ENCODE data around the gene SLC25A24. TPM values are rescaled to one million over a fixed set of nuclear protein-coding genes. Genes with fewer than 3 reads are reported as not detected.
"Not testable (repeated sequence)": the region's sequence is repeated elsewhere in the genome, so short reads cannot be mapped to it uniquely, and the experiment has no call there.

SLC25A24 gene
- total RNA-seq, 1 experiment from 2014 or later, result 21.0 TPM

DNA sequence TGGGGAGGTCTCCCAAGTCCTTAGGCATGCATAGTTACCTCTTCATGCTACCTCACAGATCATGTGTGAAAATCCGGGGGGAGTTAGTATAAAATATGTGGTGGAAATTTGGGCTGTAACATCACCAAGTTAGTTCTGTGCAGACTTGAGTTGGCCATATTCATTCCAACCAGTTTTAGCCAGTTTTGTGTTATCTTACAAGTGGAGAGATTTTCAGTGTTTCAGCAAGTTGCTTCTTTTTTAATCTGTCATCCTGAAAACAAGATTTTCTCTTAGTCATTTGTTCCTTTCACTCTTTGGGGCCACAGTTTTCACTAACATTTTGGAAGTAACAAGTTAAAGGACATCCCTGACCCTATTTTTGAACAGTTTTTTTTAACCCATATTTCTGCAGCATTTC is 11.3 kb downstream of the SLC25A24 start:
- no peak for DNase-seq (ENCODE audit: unreplicated experiment)
- Mint-ChIP-seq H3K36me3 (ENCODE audit: insufficient read depth, unreplicated experiment) (peaks cover 8% of the 10 kb centered on the region), H3K27ac (ENCODE audit: low read depth, unreplicated experiment) (no peak overlapping the region), H3K27me3 (ENCODE audit: insufficient read depth, unreplicated experiment) (no peaks in the 10 kb centered on the region), H3K9me3 (ENCODE audit: unreplicated experiment) (peaks cover 6% of the 10 kb centered on the region), H3K4me3 (ENCODE audit: unreplicated experiment) (no peak overlapping the region), H3K4me1 (ENCODE audit: insufficient read depth, unreplicated experiment) (peaks cover 12% of the 10 kb centered on the region)
- ChIA-PET POLR2A (no interaction called here), CTCF (no interaction called here)
- TF ChIP-seq, protein P1, sequence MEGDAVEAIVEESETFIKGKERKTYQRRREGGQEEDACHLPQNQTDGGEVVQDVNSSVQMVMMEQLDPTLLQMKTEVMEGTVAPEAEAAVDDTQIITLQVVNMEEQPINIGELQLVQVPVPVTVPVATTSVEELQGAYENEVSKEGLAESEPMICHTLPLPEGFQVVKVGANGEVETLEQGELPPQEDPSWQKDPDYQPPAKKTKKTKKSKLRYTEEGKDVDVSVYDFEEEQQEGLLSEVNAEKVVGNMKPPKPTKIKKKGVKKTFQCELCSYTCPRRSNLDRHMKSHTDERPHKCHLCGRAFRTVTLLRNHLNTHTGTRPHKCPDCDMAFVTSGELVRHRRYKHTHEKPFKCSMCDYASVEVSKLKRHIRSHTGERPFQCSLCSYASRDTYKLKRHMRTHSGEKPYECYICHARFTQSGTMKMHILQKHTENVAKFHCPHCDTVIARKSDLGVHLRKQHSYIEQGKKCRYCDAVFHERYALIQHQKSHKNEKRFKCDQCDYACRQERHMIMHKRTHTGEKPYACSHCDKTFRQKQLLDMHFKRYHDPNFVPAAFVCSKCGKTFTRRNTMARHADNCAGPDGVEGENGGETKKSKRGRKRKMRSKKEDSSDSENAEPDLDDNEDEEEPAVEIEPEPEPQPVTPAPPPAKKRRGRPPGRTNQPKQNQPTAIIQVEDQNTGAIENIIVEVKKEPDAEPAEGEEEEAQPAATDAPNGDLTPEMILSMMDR (IDR thresholded peaks at IDR 0.05; ENCODE audit: unreplicated experiment), result no peak
- no TSS peak for BruUV-seq (replicated peaks)
- intact Hi-C loops (cut with micrococcal nuclease), result no loop called here

DNA sequence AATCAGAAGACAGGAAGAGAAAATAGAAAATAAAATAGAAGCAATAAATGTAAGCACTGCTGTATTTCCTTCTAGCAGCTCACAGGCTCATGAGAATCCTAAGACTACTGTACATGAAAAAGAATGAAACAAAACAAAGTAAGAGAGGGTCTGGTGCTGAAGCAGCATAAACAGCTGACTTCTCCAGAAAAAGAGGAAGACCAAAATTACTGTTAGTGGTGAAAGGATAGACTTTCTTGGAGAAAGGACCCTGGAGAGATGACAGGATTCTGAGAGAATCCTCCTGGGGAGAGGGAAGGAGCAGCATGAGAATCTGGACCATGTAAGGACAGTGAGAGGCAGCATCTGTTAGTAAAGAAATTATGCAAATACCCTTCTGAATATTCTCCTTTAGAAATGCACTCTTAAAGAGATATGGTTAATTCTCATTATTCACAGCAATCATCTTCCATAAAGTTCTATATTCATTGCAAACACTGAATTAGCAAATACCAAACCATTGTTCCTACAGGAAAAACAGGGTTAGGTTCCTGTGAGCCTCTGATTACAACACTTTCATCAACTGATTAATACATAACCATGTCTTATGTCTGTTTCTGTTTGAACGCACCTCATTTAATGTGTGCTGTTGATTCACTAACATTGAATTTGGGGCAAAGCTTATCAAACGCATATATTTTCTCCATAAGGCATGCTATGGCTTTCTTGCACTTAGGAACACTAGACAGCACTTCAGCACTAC is 17.0 kb downstream of the SLC25A24 start:
- Mint-ChIP-seq H3K9me3 (ENCODE audit: unreplicated experiment) (peaks cover 15% of the 10 kb centered on the region), H3K27me3 (ENCODE audit: insufficient read depth, unreplicated experiment) (no peaks in the 10 kb centered on the region), H3K4me1 (ENCODE audit: insufficient read depth, unreplicated experiment) (peaks cover 5% of the 10 kb centered on the region), H3K27ac (ENCODE audit: low read depth, unreplicated experiment) (no peak overlapping the region), H3K4me3 (ENCODE audit: unreplicated experiment) (no peak overlapping the region), H3K36me3 (ENCODE audit: insufficient read depth, unreplicated experiment) (peaks cover 31% of the 10 kb centered on the region)
- POLR2A ChIA-PET, result interaction anchor here (0.6 to 4.6 kb wide), 4 partner anchors 10 to 491 kb away, joined by 4 to 34 read pairs (median 4); partner anchors contain the start of gene SLC25A24
- DNase-seq (ENCODE audit: unreplicated experiment), result no peak
- intact Hi-C loops (cut with micrococcal nuclease), result no loop called here
- CTCF ChIA-PET, result interaction anchor here (0.6 to 2.1 kb wide), 3 partner anchors 10 to 648 kb away, joined by 3 to 7 read pairs (median 3); partner anchors contain the start of gene SLC25A24
- BruUV-seq (replicated peaks), result no TSS peak
- TF ChIP-seq, protein P1 (IDR thresholded peaks at IDR 0.05; ENCODE audit: unreplicated experiment), result no peak

DNA sequence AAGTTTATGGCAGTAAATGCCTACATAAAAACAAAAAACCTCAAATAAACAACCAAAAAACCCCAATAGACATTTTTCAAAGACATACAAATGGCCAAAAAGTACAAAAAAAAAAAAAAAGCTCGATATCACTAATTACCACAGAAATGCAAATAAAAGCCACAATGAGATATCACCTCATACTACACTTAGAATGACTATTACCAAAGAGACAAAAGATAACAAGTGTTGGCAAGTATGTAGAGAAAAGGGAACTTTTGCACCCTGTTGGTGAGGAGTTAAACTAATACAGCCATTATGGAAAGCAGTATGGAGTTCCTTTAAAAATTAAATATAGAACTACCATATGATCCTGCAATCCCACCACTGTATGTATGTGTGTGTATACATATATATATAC is 21.1 kb downstream of the SLC25A24 start:
- Mint-ChIP-seq H3K4me1 (ENCODE audit: insufficient read depth, unreplicated experiment) (peaks cover 11% of the 10 kb centered on the region), H3K27ac (ENCODE audit: low read depth, unreplicated experiment) (no peak overlapping the region), H3K27me3 (ENCODE audit: insufficient read depth, unreplicated experiment) (no peaks in the 10 kb centered on the region), H3K36me3 (ENCODE audit: insufficient read depth, unreplicated experiment) (peaks cover 67% of the 10 kb centered on the region), H3K4me3 (ENCODE audit: unreplicated experiment) (no peak overlapping the region), H3K9me3 (ENCODE audit: unreplicated experiment) (peaks cover 17% of the 10 kb centered on the region)
- DNase-seq (ENCODE audit: unreplicated experiment), result no peak
- BruUV-seq (replicated peaks), result no TSS peak
- intact Hi-C loops (cut with micrococcal nuclease), result no loop called here
- TF ChIP-seq, protein P1 (IDR thresholded peaks at IDR 0.05; ENCODE audit: unreplicated experiment), result no peak
- POLR2A ChIA-PET, result interaction anchor here (4.6 kb wide), 1 partner anchor 21 kb away, joined by 34 read pairs; the partner anchor contains the start of gene SLC25A24
- CTCF ChIA-PET, result interaction anchor here (0.8 kb wide), 1 partner anchor 12 kb away, joined by 3 read pairs; no protein-coding TSS in a partner anchor

DNA sequence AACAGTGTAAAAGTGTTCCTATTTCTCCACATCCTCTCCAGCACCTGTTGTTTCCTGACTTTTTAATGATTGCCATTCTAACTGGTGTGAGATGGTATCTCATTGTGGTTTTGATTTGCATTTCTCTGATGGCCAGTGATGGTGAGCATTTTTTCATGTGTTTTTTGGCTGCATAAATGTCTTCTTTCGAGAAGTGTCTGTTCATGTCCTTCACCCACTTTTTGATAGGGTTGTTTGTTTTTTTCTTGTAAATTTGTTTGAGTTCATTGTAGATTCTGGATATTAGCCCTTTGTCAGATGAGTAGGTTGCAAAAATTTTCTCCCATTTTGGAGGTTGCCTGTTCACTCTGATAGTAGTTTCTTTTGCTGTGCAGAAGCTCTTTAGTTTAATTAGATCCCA is 37.7 kb downstream of the SLC25A24 start:
- POLR2A ChIA-PET; H3K9me3 Mint-ChIP-seq (ENCODE audit: unreplicated experiment); H3K27me3 Mint-ChIP-seq (ENCODE audit: insufficient read depth, unreplicated experiment); H3K4me3 Mint-ChIP-seq (ENCODE audit: unreplicated experiment); BruUV-seq (replicated peaks); DNase-seq (ENCODE audit: unreplicated experiment); intact Hi-C loops (cut with micrococcal nuclease); CTCF ChIA-PET; H3K27ac Mint-ChIP-seq (ENCODE audit: low read depth, unreplicated experiment); H3K4me1 Mint-ChIP-seq (ENCODE audit: insufficient read depth, unreplicated experiment): not testable (repeated sequence)
- H3K36me3 Mint-ChIP-seq (ENCODE audit: insufficient read depth, unreplicated experiment), result peaks cover 26% of the 10 kb centered on the region

DNA sequence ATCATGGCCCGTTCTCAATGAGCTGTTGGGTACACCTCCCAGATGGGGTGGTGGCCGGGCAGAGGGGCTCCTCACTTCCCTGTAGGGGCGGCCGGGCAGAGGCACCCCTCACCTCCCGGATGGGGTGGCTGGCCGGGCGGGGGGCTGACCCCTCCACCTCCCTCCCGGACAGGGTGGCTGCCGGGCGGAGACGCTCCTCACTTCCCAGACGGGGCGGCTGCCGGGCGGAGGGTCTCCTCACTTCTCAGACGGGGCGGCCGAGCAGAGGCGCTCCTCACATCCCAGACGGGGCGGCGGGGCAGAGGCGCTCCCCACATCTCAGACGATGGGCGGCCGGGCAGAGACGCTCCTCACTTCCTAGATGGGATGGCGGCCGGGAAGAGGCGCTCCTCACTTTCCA is 40.2 kb downstream of the SLC25A24 start:
- H3K4me3 Mint-ChIP-seq (ENCODE audit: unreplicated experiment); H3K27me3 Mint-ChIP-seq (ENCODE audit: insufficient read depth, unreplicated experiment); DNase-seq (ENCODE audit: unreplicated experiment); H3K27ac Mint-ChIP-seq (ENCODE audit: low read depth, unreplicated experiment); BruUV-seq (replicated peaks); H3K9me3 Mint-ChIP-seq (ENCODE audit: unreplicated experiment); intact Hi-C loops (cut with micrococcal nuclease); POLR2A ChIA-PET; H3K4me1 Mint-ChIP-seq (ENCODE audit: insufficient read depth, unreplicated experiment): not testable (repeated sequence)
- CTCF ChIA-PET, result interaction anchor here (0.6 kb wide), 1 partner anchor 9 kb away, joined by 3 read pairs; no protein-coding TSS in a partner anchor
- H3K36me3 Mint-ChIP-seq (ENCODE audit: insufficient read depth, unreplicated experiment), result peaks cover 36% of the 10 kb centered on the region

Measured in MCF 10A (cell line).